NOMO-1 (cell line): ENCODE data around the gene ANKRD11.

ENCODE experiments used
- DNase-seq, 2 experiments: peaks; one replicate each; lab custom pipeline; 2025; ENCODE audit not compliant: unreplicated experiment in 2 of 2; lab: John Stamatoyannopoulos, UW

Gene ANKRD11

DNA sequence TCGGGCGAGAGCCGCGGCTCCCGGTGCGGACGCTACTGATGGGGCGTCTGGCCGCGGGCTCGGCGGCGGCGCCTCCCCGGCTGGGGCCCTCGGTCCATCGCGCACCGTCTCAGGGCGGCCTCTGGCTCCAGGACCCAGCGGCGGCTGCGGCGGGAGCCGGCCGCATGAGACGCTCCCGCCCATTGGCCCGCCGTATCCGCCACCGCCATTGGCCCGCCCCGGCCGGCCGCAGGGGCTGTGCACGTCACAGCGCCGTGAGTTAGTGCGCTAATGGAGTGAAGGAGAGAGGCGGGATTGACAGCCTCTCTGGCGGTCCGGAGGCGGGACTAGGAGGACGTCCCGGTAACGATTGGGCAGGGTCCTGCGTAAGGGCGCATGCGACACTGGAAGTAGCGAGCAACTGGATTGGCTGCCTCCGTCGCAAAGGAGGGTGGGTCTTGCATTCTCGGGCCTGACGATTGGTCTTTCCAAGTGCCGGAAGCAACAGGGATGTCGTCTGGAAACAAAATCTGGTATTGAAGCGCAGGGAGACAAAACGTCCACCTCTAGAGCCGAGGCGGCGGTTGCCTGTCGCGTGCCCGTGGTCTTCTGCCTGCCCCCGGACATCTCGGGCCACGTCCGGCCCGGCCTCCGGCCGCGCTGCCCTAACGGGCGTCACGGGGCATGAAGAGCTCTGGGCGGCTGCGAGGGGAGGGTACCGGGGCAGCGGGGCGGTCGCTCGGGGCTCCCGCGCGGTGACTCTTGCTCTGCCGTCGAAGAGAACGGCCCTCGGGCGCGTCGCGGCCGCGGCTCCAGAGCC is at the start of gene ANKRD11:
Gene ANKRD11 (minus strand): TSS at position 123 of the 799 bp plus-strand sequence. CDS start 173,542 bp downstream, outside the sequence.
- DNase-seq = peak; percentile 99 to 100

DNA sequence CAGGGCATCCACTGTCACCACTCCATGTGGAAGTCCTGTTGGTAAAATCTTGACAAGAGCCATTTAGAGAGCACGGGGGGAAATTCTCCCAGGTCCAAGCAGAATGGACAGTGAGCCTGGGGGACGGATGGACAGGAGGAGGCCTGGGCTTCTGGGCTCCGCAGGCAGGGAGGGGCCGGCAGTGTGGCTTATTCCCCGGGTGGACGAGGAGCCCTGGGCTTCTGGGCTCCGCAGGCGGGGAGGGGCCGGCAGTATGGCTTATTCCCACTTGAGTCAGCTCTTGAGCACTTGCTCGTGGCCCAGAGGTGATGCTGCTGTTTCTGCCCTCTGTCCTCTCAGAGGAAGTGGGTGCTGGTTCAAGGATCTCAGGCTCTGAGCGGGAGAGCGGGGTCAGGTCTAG is 47.9 kb upstream of the ANKRD11 start:
- no peak for DNase-seq

DNA sequence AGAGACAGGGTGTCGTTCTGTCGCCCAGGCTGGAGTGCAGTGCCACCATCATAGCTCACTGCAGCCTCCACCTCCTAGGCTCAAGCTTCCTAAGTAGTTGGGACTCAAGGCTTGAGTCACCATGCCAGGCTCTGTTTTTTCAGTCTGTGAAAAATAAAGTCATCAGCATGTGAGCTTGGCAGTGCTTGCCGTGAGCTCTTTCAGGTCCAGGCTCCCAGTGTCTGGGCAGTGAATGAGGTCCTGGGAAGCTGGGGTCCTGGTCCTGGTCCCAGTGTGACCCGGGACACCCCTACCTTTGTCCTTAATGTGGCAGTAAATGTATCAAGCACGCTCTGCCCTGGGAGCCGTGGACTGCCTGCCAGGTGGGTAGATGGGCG is 47.2 kb upstream of the ANKRD11 start:
- DNase-seq = no peak

DNA sequence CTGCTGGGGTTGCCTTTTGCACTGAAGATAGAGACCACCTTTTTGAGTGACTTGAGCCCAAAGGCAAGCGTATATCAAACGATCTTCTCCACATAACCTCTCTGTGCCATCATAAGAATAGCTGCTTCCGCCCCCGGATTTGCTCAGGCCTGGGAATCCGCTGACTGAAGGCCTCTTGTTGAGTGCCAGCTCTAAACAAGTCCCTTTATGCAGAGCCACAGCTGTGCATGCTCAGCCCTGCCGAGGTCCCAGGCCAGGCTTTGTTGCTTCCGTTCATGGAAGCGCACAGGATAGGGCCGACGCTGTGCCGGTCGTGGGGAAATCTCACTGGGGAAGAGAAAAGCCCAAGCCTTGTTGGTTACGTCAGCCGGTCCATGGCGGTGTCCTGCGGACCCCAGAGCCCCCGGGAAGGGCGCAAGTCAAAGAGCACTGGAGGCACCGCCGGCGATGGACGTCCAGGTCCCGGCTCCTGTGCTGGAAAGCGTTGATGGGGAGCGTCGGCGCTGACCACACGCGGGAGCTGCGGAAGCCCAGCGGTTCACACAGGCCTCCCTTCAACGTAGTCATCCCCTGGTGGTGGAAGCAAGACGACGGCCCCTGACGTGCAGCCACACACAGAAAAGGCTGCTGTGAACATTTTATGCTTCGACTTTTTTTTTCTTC is 46.7 kb upstream of the ANKRD11 start:
- no peak for DNase-seq

DNA sequence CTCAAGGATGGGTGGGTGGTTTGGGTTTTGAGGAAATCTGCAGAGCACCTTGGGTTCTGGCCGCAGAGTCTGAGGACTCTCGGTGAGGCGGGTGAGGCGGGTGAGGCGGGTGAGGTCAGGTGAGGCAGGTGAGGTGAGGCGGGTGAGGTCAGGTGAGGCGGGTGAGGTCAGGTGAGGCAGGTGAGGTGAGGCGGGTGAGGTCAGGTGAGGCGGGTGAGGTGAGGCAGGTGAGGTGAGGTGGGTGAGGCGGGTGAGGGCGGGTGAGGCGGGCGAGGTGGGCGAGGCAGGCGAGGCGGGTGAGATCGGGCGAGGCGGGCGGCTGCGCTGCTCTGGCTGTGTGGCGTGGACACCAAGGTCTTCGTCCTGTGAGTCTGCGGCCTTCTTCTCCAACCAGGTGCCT is 46.0 kb upstream of the ANKRD11 start:
- no peak for DNase-seq

DNA sequence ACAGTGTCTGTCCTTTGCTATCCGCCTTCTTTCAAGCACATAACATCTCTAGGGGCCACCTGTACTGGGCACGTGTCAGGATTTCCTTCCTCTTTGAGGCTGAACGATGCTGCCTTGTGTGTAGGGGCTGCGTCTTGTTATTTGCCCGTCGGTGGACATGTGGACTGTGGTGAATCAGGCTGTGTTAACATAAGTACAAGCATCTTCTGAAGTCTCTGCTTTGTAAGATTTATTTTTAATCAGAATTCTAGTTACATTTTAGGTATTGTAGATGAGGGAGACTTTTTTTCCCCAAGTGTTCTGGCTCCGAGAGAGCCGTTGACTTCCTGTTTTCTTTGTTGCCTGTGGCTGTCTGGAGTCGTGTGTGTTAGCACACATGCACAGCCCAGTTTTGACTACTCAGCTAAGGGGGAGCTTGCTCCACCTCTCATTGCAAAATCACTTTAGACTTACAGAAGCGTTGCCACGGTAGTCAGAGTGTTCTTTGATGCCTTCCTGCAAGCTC is 43.9 kb upstream of the ANKRD11 start:
- DNase-seq = peak; percentile 92 to 98

DNA sequence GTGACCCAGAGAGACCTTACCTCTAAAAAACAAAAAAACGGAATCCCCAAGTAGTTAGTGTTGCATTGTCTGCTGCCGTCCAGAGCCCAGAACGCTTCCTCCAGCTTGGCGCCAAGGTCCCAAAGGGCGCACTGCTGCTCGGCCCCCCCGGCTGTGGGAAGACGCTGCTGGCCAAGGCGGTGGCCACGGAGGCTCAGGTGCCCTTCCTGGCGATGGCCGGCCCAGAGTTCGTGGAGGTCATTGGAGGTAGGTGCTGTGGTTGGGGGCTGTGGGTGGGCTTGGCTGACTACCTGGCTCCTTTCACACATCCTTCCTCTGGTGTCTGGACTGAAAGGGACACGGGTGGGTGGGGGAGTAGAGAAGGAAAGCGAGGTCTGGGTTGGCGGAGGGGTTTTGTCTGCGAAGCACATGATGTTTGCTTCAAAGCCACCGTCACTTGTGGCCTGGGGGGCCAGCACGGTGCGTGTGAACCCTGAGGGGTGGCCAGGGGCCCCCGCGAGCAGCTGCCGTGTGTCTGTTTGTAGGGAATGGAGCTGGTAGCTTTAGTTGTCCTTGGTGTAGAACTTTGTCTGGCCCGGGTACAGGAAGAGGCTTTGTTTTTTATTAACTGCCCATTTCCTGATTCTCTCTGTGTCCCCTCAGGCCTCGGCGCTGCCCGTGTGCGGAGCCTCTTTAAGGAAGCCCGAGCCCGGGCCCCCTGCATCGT is 41.6 kb upstream of the ANKRD11 start:
- DNase-seq = no peak

DNA sequence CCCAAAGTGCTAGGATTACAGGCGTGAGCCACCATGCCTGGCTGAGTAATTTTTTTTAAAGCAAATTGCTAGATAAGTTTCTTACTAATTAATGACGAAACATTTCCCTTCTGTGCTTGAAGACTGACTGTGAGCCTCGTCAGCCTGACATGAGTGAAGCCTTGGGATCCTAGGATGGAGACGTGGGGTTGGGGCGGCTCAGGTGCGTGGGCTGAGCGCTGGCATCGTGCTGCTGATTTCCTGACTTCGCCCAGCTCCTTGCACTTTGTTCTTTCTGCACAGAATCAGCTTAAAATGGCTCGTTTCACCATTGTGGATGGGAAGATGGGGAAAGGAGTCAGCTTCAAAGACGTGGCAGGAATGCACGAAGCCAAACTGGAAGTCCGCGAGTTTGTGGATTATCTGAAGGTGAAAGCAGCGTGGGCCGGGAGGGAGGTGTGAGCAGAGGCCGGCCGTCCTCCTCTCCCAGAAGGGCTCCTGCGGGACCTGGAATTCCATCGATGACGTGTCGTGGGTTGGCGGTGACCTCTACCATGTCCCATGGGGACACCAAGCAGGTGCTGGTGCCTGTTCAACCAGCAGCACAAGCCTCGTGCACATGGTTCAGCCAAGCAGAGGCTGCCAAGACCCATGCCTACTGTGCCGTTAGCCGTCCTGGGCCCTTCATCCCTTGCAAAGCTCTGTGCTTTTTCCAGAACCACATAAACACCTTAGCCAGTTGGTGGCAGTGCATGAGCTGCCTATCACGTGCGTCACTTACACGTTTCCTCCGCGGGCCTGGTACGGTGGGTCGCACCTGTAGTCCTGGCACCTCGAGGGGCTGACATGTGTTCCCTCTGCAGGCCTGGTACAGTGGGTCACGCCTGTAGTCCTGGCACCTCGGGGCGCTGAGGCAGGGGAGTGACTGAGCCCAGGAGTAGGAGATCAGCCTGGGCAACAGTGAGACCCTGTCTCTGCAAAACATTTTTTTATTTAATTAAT is 40.3 kb upstream of the ANKRD11 start:
- no peak for DNase-seq

DNA sequence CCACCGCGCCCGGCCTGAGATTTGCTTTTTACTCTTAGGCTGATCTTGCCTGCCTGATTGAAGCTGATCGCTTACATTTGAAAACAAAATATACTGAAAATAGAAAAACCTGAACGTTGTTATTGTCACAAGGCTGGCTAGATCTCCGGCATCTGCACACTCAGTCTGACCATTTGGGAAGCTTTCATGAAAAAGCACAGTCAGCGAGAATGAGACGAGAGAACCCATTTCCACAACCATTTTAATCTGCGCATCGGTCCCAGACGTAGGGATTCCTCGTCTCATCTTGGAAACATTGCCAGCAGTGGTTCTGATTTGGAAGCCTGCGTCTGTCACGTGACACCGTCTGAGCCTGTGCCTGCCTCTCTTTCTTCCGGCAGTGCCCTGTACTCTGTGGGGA is 38.7 kb upstream of the ANKRD11 start:
- DNase-seq = no peak

DNA sequence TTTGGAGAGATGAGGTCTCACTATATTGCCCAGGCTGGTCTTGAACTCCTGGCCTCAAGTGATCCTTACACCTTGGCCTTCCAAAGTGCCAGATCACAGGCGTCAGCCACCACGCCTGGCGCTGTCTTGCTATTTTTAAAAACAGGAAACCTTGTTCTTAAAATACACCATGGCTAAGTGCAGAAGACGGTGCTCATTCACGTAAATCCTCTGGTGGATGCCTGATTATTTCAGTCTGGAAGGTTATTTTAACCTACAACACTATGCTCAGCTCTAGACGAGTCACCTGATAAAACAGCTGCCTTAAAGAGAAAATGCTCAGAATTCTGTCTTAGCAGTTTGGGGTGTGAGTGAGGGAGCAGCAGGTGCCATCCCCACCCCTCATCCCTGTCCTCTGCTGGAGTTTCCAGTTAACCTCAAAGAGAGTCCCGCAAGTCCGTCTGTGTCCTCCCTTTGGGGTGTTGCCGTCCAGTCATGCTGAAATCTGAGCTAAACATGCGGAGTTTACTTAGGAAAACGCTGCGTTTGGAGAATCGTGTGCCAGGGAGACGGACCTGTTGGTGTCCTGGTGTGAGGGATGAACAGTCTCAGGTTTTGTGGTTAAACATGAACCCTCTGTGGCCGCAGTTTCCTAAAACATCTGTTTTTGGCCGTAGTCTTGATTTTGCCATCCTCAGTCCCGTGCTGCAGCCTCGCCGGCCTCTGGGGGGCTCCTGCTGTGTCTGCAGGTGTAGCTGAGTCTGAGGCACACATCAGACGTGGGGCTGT is 35.0 kb upstream of the ANKRD11 start:
- DNase-seq = no peak

DNA sequence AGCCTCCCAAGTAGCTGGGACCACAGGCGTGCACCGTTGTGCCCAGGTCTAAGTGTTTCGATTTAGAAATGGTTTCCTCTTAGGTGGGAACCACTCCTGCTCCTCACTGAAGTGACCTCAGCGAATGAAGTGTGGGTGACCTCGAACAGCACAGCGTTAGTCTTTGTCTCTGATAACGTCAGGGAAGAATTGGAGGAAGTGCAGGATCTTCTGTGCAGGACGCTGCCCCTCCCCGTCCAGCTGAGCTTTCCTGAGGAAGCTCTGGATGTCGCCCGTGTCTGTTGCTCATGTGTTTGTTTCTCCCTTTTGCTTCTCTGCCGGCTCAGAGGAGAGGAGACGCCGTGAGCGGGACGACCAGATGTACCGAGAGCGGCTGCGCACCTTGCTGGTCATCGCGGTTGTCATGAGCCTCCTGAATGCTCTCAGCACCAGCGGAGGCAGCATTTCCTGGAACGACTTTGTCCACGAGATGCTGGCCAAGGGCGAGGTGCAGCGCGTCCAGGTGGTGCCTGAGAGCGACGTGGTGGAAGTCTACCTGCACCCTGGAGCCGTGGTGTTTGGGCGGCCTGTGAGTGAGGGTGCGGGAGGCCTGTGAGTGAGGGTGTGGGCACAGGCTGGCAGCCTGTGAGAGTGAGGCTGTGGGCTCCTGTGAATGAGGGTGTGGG is 33.5 kb upstream of the ANKRD11 start:
- DNase-seq = no peak

DNA sequence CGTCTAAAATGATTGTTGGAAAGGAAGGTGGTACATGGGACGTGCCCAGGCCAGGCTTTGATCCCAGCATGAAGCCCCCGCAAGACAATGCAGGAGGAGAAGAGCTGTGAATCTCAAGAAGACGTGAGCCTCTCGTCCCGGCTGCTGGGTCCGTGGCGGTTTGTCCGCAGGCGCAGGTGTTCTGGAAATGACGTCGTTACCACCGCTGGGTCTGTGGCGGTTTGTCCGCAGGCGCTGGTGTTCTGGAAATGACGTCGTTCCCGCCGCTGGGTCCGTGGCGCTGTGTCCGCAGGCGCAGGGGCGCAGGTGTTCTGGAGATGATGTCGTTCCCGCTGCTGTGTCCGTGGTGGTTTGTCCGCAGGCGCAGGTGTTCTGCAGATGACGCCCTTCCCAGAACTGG is 31.9 kb upstream of the ANKRD11 start:
- no peak for DNase-seq

DNA sequence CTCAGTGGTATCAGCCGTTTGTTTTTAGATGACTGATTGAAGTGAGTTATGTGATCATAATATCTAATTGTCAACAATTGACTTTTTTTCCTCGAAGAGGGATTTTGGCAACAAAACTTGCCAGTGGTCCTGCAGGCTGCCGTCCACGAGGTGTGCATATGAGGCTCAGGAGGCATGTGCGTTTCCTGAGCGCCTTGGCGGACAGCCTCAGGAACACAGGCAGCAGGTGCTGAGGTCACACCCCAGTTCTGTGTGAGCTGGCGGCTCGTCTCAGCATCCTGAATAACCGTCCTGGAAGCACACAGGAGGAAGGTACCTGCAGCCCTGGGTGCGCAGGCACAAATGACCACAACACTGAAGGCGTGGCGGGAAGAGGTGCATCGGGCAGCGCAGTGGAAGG is 29.5 kb upstream of the ANKRD11 start:
- DNase-seq = no peak

DNA sequence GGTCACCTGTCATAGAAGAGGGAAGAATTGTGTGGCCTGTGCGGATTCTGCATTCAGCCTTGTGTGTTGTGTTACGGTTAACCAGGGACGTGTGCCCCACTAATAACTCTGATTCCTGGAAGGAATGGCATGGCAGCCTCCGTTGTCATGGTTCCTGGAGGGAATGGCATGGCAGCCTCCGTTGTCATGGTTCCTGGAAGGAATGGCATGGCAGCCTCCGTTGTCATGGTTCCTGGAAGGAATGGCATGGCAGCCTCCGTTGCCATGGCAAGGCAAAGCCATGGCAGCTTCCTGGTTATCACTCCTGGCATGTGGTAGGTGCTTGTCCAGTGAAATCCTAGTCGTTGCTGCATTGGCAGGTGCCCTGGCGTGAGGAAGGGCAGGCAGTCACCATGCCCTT is 26.8 kb upstream of the ANKRD11 start:
- DNase-seq = no peak

DNA sequence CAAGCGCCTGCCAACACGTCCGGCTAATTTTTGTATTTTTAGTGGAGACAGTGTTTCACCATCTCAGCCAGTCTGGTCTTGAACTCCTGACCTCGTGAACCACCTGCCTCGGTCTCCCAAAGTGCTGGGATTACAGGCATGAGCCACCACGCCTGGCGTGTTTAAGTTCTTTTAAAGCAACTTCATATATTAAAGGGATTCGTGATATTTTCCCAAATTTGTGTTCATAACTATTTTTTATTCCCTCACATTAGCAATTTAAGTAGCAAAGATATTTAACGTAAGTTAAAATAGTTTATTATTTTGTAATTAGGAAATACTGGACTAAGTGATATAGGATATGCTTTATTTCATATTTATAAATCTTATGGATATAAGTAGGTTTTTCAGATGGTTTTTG is 22.1 kb upstream of the ANKRD11 start:
- DNase-seq = no peak

DNA sequence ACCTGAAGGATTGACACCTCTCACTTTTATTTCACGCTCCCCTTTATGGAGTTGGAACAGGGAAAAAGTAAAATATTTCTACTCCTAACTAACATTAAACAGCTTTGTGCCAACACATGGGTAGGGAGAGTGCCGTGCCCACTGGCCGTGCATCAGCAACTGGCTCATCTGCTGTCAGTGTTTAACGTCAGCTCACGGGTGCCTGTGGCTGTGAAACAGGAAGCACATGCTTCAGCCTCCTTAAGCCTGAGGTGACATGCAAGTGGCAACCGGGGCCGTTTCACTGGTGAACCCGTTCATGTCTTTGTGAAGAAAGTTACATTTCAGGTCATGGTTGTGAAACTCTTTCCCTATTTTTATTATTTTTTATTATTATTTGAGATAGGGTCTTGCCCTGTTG is 21.0 kb upstream of the ANKRD11 start:
- no peak for DNase-seq

DNA sequence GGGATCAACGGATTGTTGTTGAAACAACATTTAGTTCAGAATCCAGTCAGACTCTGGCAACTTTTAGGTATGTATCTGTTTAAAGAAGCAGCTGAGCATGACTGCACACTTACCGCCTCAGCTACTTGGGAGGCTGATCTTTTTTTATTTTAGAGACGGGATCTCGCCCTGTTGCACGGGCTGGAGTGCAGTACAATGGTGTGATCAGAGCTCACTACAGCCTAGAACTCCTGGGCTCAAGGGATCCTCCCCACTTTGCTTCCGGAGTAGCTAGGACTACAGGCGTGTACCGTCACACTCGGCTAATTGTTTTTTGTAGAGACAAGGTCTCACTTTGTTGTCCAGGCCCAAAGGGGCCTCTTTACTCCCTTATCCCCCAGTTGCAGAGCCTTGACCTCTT is 20.2 kb upstream of the ANKRD11 start:
- DNase-seq = no peak

DNA sequence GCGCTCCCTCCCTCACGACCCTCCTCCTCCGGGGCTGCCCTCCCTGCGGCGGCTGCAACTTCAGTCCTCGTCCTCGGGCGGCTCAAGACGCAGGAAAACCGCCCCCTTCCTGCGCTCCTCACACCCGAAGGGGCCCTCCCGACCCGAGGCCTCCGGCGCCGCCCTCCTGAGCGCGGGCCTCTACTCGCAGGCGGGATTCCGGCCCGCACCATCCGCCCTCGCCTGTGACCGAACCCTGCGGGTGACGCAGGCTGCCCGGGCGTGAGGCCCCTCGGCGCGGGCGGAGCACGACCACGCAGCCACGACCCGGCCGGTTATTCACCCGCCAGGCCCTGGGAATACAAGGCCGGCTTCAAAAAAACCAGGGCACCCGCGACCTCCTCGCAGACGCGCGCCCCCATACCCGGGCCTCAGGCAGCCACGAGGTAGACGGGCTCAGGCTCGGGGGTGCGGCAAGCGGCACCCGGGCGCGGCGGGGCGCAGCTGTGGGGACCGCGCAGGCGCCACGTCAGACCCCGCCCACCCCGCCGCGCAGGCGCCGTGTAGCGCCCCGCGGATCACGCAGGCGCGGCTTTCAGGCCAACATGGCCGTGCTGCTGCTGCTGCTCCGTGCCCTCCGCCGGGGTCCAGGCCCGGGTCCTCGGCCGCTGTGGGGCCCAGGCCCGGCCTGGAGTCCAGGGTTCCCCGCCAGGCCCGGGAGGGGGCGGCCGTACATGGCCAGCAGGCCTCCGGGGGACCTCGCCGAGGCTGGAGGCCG is 17.7 kb upstream of the ANKRD11 start, which contains the start of gene SPG7:
Gene SPG7 (plus strand): TSS at position 570 of the 757 bp plus-strand sequence. CDS start 15 bp downstream, at position 585.
- peak; percentile 74 to 91 for DNase-seq
